CD4-positive, alpha-beta T cell (primary cell): ENCODE measurements around the gene AZGP1. TPM values are rescaled to one million over a fixed set of nuclear protein-coding genes. Genes with fewer than 3 reads are reported as not detected.
"Not testable (repeated sequence)": the region's sequence is repeated elsewhere in the genome, so short reads cannot be mapped to it uniquely, and the experiment has no call there.

Experiments
- ATAC-seq: fragments of 200-7000 bp; cut with Tn5 transposase; one replicate; pipeline ENCODE4 v1.10.0; 2022; ENCODE audit warnings: mild to moderate bottlenecking; ENCODE audit not compliant: poor library complexity
- CTCF ChIA-PET: fragments of 350-600 bp; sonication (Branson Sonifier 250); formaldehyde crosslinking; loops from one replicate; lab custom pipeline; 2021; ENCODE audit warnings: antibody characterized with exemption, inconsistent platforms; lab: Charles Lee
- POLR2A ChIA-PET: fragments of 350-600 bp; sonication (Branson Sonifier 250); formaldehyde crosslinking; loops from one replicate; lab custom pipeline; 2021; ENCODE audit warnings: antibody characterized with exemption, inconsistent platforms; lab: Charles Lee
- DNase-seq, 14 experiments: peaks; one replicate each; pipeline ENCODE4 v3.0.0-alpha.2; 2013 to 2020; ENCODE audit warnings: mixed read lengths in 2 of 14
- H3K27ac ChIP-seq, 2 donors: one replicate each; pipeline versions ENCODE4 v1.5.1 to v1.7.0; 2013; ENCODE audit warnings: low read length in 2 of 2, low read depth in 1 of 2, mild to moderate bottlenecking in 1 of 2
- H3K27me3 ChIP-seq, 2 experiments: 1 replicate in 1 of 2; 2 replicates in 1 of 2; pipeline versions ENCODE4 v1.6.1 to v1.7.0; 2013; ENCODE audit warnings: low read length in 2 of 2, control low read depth in 1 of 2, mild to moderate bottlenecking in 1 of 2, moderate library complexity in 1 of 2; ENCODE audit not compliant: insufficient read depth in 2 of 2, control insufficient read depth in 1 of 2
- H3K36me3 ChIP-seq: one replicate; pipeline ENCODE4 v1.6.1; 2013; ENCODE audit warnings: low read length, control low read depth; ENCODE audit not compliant: insufficient read depth
- H3K4me1 ChIP-seq: one replicate; pipeline ENCODE4 v1.6.1; 2013; ENCODE audit warnings: low read length, control low read depth; ENCODE audit not compliant: insufficient read depth
- H3K4me3 ChIP-seq: one replicate; pipeline ENCODE4 v1.5.1; 2013; ENCODE audit warnings: mild to moderate bottlenecking, low read length, moderate library complexity
- H3K9me3 ChIP-seq, 2 experiments: 1 replicate in 1 of 2; 2 replicates in 1 of 2; pipeline versions ENCODE4 v1.6.1 to v1.7.0; 2013; ENCODE audit warnings: low read length in 2 of 2, mild to moderate bottlenecking in 2 of 2, control low read depth in 1 of 2, moderate library complexity in 1 of 2; ENCODE audit not compliant: control insufficient read depth in 1 of 2, insufficient read depth in 1 of 2
- H3K27ac Mint-ChIP-seq: one replicate; pipeline ENCODE4 v1.8.0; 2020; ENCODE audit warnings: mixed read lengths
- H3K27me3 Mint-ChIP-seq: one replicate; pipeline ENCODE4 v1.8.0; 2021; ENCODE audit warnings: mixed read lengths
- H3K36me3 Mint-ChIP-seq: one replicate; pipeline ENCODE4 v1.8.0; 2021; ENCODE audit warnings: low read depth, mixed read lengths
- H3K4me1 Mint-ChIP-seq: one replicate; pipeline ENCODE4 v1.8.0; 2021; ENCODE audit warnings: low read depth, mixed read lengths
- H3K4me3 Mint-ChIP-seq: one replicate; pipeline ENCODE4 v1.8.0; 2020; ENCODE audit warnings: mild to moderate bottlenecking, mixed read lengths
- H3K9me3 Mint-ChIP-seq: one replicate; pipeline ENCODE4 v1.8.0; 2020; ENCODE audit warnings: mixed read lengths
- CTCF ChIP-seq: fragments of 200-600 bp; IDR thresholded peaks from one replicate; pipeline ENCODE4 v1.8.0; 2022; ENCODE audit warnings: antibody characterized with exemption, mild to moderate bottlenecking
- intact Hi-C, 2 experiments: fragments of 100-400 bp; cut with DNase I in 1 of 2; cut with micrococcal nuclease in 1 of 2; formaldehyde crosslinking; loops; one replicate each; pipeline versions ENCODE4 v1.15.1 to v1.9.0; 2023 to 2025; cut with DNase I, micrococcal nuclease
- total RNA-seq, 174 experiments: library from RNA in 2 of 174; stranded (reverse) in 2 of 174; gene quantifications; one replicate each; pipeline ENCODE4 v1.2.3 and lab custom pipeline; 2021 to 2026

Gene AZGP1
- total RNA-seq, 2 experiments from 2014 or later = not detected

- intact Hi-C loops = loop anchor here (1.0 to 10.0 kb wide), 6 partner anchors 18 to 822 kb away; partner anchors contain the start of genes ZNF3 (in 2 of the 2), ZKSCAN5 (in 1 of the 2), ZNF394 (in 1 of the 2) and ZSCAN21 (in 1 of the 2)
- ATAC-seq (peak; percentile 94), DNase-seq (peak; percentile 70 to 96 (median 81))
- H3K9me3 ChIP-seq = no peaks in the 10 kb centered on the region
- H3K4me1 ChIP-seq = peaks cover 31% of the 10 kb centered on the region
- Mint-ChIP-seq H3K4me1 (peaks cover 39% of the 10 kb centered on the region), H3K36me3 (peaks cover 28% of the 10 kb centered on the region), H3K27ac (peak within 1 kb of the TSS; percentile 94), H3K9me3 (no peaks in the 10 kb centered on the region), H3K4me3 (peak within 1 kb of the TSS; percentile 97), H3K27me3 (no peaks in the 10 kb centered on the region)
- CTCF ChIA-PET = interaction anchor here (0.6 to 1.3 kb wide), 3 partner anchors 22 to 736 kb away, joined by 3 to 5 read pairs (median 4); partner anchors contain the start of gene ZNF3
- POLR2A ChIA-PET = interaction anchor here (0.7 to 4.1 kb wide), 17 partner anchors 9 to 1202 kb away, joined by 3 to 34 read pairs (median 6); partner anchors contain the start of genes AP4M1, MBLAC1, MCM7 and TRIM4
- peak within 1 kb of the TSS; percentile 95 for H3K4me3 ChIP-seq
- H3K27ac ChIP-seq = peak within 1 kb of the TSS; percentile 76 to 91
- TF ChIP-seq CTCF = no peak
- no peaks in the 10 kb centered on the region for H3K27me3 ChIP-seq
- peaks cover 8% of the 10 kb centered on the region for H3K36me3 ChIP-seq
Measured at GRCh38 chr7:100015232-100016214, 39.7 kb upstream of the AZGP1 start, which contains the start of gene ZKSCAN1. TSS of gene ZKSCAN1 (plus strand) at chr7:100015596. CDS start at chr7:100023507, 7,911 bp downstream.

- Mint-ChIP-seq H3K4me3 (peak overlapping the region; percentile 15), H3K9me3 (no peaks in the 10 kb centered on the region), H3K36me3 (peaks cover 23% of the 10 kb centered on the region), H3K4me1 (peaks cover 31% of the 10 kb centered on the region), H3K27me3 (no peaks in the 10 kb centered on the region), H3K27ac (peak overlapping the region; percentile 27)
- Histone ChIP-seq H3K4me1 (peaks cover 23% of the 10 kb centered on the region), H3K27ac (no peak overlapping the region), H3K4me3 (no peak overlapping the region), H3K36me3 (no peaks in the 10 kb centered on the region), H3K9me3 (no peaks in the 10 kb centered on the region), H3K27me3 (no peaks in the 10 kb centered on the region)
- TF ChIP-seq CTCF = no peak
- ChIA-PET CTCF (no interaction called here), POLR2A (interaction anchor here (0.7 kb wide), 2 partner anchors 72 to 94 kb away, joined by 3 to 4 read pairs; partner anchors contain the start of gene TRIM4)
- ATAC-seq (no peak), DNase-seq (peak in 3 of 14 experiments; percentile 19 to 39 (median 26))
- intact Hi-C loops = loop anchor here in 1 of 2 experiments (10.0 kb wide), 1 partner anchor 509 kb away; the partner anchor contains the start of genes ZKSCAN5 and ZNF394
Measured at GRCh38 chr7:100013328-100013676, 37.5 kb upstream of the AZGP1 start.

GRCh38 chr7:100012385-100013327, 36.8 kb upstream of the AZGP1 start:
- peaks cover 25% of the 10 kb centered on the region for H3K4me1 Mint-ChIP-seq
- ATAC-seq, H3K27ac ChIP-seq, CTCF ChIA-PET, H3K9me3 Mint-ChIP-seq, DNase-seq, H3K27me3 Mint-ChIP-seq, H3K27me3 ChIP-seq, POLR2A ChIA-PET, H3K4me3 ChIP-seq, H3K9me3 ChIP-seq, H3K36me3 ChIP-seq: not testable (repeated sequence)
- H3K4me1 ChIP-seq = peaks cover 23% of the 10 kb centered on the region
- peak overlapping the region; percentile 27 for H3K27ac Mint-ChIP-seq
- H3K36me3 Mint-ChIP-seq = peaks cover 17% of the 10 kb centered on the region
- H3K4me3 Mint-ChIP-seq = peak overlapping the region; percentile 15
- intact Hi-C loops = loop anchor here in 1 of 2 experiments (10.0 kb wide), 1 partner anchor 508 kb away; the partner anchor contains the start of genes ZKSCAN5 and ZNF394
